HS-27A (cell line): Measurements from ENCODE around the gene TAC4.

Source experiments
- DNase-seq: peaks from one replicate; pipeline ENCODE4 v3.0.0-alpha.2; 2012; ENCODE audit warnings: low read depth, missing footprints

TAC4 gene, protein sequence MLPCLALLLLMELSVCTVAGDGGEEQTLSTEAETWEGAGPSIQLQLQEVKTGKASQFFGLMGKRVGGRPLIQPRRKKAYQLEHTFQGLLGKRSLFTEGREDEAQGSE

GRCh38 chr17:49848019-49848473 is at the start of gene TAC4:
Gene TAC4 (minus strand): TSS chr17:49848069. CDS start chr17:49848017, 52 bp downstream.
- no peak for DNase-seq

- no peak for DNase-seq
Measured at GRCh38 chr17:49896860-49897259, 49.0 kb upstream of the TAC4 start.

DNA sequence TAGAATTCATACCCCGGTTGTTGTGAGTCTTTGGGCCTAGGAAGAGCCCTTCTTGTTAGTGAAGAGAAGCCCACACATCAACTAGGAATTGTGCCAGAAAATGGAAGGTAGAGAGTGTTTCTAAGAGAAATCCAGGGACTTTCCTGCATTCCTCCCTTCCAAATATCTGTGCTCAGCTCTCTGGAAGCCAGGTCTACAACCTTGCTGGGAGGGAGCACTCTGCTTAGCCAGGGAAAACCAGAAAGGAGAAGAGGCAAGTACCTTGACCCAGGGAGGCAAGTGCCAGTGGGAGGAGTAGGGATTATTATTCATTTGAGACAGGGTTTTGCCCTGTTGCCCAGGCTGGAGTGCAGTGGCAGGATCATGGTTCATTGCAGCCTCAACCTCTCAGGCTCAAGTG is 48.4 kb upstream of the TAC4 start:
- no peak for DNase-seq

DNA sequence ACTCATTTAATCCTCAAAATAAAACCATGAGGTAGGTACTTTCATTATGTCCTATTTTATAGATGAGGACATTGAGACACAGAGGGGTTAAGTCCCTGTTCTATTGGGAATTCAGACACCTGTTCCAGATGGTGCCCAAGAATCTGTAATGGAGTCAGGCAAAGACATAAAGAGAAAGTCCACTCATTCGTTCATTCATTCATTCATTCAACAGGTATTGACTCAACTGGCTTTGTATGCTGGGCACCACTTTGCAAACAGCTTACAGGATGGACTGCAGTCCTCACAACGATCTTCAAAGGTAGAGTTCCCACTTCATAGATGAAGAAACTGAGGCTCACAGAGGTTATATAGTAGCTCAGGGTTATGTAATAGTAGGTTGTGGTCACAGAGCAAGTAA is 47.9 kb upstream of the TAC4 start:
- no peak for DNase-seq

DNA sequence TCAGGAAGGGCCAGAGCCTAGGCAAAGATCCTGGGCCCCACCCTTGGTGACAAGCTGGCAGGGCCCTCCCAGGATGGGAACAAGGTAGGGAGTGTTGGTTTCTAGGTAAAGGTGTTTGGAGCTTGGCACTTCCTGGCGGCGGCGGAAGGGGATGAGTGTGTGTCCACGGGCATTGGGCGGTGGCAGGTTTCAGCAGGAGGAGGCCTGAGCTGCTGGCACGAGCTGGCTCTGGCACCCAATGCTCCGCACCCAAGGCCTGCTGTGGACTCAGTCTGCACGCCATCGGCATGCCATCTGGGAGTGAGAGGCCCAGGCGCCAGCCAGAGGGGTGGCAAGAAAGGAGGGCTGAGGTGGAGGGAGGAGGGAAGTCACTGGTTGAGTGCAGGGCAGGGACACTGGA is 46.9 kb upstream of the TAC4 start:
- DNase-seq, result no peak

- no peak for DNase-seq
Measured at GRCh38 chr17:49891694-49892389, 44.0 kb upstream of the TAC4 start.

- no peak for DNase-seq
Measured at GRCh38 chr17:49891271-49891670, 43.4 kb upstream of the TAC4 start.

- DNase-seq, result no peak
Measured at GRCh38 chr17:49890852-49891251, 43.0 kb upstream of the TAC4 start.

DNA sequence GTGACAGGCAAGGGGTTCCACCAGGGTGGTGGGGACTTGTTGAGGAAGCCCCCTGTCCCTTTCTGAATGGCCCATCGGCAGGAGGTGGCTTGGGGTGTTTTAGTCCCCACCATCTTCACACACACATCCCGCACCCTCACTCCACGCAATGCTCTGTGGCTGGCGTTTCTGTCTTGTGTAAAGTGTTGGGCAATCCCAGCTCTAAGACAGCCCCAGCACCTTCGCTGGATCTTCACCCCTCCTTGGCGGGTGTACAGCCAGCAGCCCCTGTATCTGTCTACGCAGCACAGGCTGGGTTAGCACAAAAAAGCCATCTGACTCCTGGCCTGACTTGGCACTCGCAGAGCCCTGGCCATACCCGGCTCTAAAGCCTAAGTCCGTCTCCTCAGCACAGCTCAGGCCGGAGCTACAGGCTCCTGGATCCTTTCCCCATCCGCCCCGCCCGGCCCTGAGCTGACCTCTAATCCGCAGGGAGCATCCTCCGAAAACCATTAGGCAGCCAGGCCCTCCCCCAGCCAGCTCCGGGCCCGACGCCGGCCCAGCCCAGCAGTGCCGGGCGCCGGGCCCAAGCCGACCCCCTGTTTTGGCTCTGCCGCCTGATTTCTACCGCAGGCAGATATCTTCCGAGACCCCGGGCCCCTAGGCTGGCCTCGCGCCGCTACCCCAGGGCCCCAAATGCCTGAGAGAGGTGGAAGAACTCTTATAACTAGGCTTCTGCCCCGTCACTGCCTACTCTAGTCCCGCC is 42.4 kb upstream of the TAC4 start:
- no peak for DNase-seq

GRCh38 chr17:49889500-49889899 is 41.6 kb upstream of the TAC4 start:
- no peak for DNase-seq

DNA sequence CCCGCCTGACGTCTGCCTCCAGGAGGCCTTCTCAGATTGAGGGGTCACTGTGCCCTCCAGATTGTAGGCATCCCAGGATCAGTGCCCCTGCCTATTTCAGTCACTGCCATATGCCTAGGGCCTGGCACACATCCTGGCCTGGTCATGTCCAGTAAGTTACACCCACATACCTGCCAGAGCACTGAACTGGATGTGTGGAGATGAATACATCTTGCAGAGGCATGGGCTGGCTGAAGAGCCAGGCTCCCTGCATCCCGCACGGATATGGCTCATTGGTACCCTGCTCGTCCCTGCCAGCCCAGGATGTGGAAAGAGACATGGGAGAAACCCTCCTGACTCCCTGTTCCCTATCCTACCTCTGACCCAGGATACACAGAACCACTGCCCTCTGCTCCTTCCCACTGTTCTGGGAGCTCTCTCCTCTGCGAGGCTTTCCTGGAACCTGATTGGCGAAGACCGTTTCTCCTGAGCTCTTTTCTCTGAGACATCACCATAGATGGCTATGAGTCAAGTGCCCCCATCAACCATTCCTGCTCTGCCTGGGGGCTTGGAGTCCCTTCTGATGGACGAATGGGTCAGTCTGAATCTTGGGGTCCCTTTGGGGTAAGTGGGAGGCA is 40.0 kb upstream of the TAC4 start:
- no peak for DNase-seq

DNA sequence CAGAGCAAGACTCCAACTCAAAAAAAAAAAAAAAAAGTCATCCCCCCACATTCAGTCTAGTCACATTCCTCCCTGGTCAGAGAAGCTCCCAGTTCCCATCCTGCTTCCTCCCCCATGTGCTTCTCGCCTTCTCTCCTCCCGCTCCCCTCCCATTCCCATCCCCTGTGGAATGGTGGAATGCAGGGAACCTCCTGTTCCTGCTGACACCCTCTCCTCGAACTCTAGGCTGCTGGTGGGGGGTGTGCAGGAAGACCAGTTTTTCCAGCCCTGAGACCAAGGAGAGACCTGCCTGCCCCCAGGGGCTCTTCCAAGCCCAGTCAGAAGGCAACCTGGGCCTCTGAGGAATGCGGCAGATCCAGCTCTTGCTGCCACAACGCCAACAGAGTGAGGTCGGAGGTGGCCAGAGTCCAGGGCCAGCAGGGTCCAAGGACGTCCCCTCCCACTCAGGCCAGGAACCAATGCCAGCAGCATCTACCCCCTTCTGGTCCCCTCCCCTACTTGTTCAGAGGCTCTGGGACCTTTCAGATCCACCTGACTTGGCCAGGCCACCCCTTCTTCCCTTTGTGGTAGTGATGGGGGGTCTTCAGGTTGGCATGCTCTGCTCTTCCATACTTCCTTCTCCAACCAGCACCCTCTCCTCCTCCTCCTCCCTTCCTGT is 39.3 kb upstream of the TAC4 start:
- DNase-seq, result no peak

GRCh38 chr17:49886036-49886435 is 38.2 kb upstream of the TAC4 start:
- no peak for DNase-seq

DNA sequence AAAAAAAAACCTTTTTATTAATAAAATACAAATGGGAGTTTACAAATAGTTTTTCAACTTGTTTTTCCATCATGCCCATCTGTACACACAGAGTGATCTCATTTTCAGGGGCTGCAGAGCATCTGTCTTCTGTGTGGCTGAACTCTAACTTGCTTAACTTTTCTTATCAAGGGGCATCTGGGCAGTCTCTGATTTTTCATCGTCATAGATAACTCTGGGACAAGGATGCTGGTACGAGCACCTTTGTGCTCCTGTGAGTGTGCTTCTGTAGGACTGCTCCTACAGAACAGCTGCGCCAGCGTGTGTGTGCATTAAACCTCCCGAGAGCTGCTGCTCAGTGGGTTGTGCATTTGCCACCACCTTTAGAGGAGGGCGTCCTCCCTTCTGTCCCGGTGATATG is 34.6 kb upstream of the TAC4 start:
- DNase-seq, result no peak

DNA sequence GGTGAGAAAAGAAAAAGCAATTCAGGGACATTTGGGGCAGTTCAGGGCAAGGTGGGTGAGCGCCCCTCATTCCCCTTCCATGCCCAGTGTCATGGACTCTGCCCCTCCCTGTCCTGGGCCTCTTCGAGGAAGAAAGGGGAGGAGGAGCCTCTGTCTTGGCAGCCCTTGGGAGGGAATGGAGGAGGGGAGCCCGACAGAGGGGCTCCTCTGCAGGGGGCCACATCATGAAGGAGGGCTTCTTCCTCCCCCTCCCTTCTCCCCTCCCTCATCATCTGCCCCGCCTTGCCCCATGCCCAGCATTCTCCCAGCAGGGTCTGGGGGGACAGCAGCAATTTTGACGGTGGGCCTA is 33.2 kb upstream of the TAC4 start:
- no peak for DNase-seq

DNA sequence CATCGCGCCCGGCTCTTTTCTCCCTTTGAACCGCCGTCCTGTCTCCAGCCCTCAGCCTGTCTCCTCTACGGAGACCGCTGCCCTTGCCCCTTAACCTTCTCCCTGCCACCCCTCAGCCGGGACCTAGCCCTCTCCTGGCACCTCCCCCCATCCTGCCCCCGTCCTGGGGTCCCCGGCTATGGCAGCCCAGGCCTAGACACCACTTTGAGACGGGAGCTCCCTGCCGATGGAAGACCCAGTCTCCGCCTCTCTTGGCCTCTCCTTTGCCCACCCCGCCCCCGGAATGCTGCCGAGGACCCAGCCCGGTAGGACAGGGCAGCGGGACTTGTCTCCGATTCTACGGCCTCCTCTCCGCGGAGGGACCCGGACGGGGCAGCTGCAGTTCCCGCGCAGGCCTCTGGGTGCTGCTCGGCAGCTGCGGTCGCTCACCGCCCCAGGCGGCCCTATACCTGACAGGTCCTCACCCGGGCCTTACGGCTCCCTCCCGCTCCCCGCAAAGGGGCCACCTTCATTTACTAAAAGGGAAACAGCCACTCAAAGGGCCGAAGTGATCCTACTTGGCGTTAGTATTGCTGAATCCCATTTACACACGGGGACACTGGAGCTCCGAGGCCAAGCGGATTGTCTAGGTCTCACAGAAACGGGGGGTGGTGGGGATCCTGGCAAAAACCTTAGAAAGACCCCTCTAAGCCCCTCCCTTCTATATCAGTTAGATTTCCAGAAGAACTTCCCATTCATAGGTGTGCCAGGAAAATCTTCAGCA is 32.6 kb upstream of the TAC4 start:
- DNase-seq, result no peak

GRCh38 chr17:49878931-49879904 is 31.3 kb upstream of the TAC4 start:
- DNase-seq, result no peak

DNA sequence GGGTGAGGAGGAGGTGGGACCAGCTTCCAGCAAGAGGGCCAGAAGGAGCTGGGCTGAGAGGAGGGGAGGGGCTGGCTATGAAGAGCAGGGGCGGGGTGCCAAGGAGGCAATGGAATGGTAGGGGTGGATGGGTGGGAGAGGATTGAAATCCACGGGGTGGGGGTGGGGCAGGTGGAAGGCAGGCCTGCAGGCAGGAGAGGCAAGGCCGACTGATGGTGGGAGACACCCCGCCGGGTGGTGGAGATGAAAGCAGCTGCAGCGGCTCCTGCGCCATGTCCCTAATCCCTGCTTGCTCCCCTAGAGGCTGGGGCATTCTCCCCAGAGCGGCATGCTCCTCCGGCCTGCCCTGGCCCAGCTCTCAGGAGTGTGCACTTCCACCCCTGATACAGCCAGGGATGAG is 27.8 kb upstream of the TAC4 start:
- DNase-seq, result no peak

- no peak for DNase-seq
Measured at GRCh38 chr17:49874911-49875310, 27.0 kb upstream of the TAC4 start.

DNA sequence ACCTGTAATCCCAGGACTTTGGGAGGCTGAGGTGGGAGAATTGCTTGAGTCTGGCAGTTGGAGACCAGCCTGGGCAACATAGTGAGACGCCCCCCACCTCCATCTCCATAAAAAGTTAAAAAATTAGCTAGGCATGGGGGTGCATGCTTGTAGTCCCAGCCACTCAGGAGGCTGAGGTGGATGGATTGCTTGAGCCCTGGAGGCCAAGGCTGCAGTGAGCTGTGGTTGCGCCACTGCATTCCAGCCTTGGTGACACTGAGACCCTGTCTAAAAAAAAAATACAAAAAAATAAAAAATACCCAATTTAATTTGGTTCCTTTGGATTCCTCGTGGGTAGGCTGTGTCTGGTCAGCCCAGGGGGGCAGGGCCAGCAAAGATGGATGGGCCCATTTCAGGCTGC is 26.1 kb upstream of the TAC4 start:
- DNase-seq, result no peak

DNA sequence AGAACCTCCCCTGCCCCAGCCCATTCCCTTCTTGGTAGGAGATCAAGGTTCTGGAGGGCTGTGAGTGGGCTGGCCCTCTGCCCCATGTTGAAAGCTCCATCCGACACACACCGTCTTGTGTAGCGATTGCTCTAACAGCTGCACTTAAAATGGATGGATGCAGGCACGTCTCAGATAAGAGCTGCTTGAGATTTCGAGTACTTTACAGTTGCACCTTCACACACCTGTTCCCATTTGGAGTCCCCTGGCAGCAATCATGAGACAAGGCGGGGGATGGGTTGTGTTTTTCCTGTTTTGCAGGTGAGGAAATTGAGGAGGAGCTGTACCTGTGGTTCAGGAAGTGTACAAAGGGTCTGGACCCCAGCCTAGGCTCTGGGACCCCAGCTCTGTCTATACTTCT is 25.6 kb upstream of the TAC4 start:
- DNase-seq, result no peak
